Fibroblast of mammary gland (primary cell): ENCODE results near the gene KCNC4.

Experiments used
- DNase-seq: peaks from one replicate; pipeline ENCODE4 v3.0.0-alpha.2; 2010; ENCODE audit warnings: low read depth
- H3K4me3 ChIP-seq: 2 replicates; pipeline ENCODE4 v1.5.1; 2011; ENCODE audit warnings: low read depth, mild to moderate bottlenecking, low read length, moderate library complexity; ENCODE audit not compliant: control insufficient read depth
- CTCF ChIP-seq: conservative IDR thresholded peaks from 2 replicates; pipeline ENCODE4 v1.5.1; 2011; ENCODE audit warnings: low read depth, low read length, inconsistent platforms; ENCODE audit not compliant: control insufficient read depth, insufficient read depth

Gene KCNC4

GRCh38 chr1:110165761-110166231, 44.3 kb upstream of the KCNC4 start:
- TF ChIP-seq CTCF, result no peak

GRCh38 chr1:110166861-110167260, 43.3 kb upstream of the KCNC4 start:
- no peak overlapping the region for H3K4me3 ChIP-seq
- DNase-seq, result no peak
- no peak for TF ChIP-seq CTCF

More at GRCh38 chr1:110165761-110166231, 44.3 kb upstream of the KCNC4 start:
- no peak for DNase-seq
- H3K4me3 ChIP-seq, result no peak overlapping the region

GRCh38 chr1:110170766-110171733, 39.1 kb upstream of the KCNC4 start:
- TF ChIP-seq CTCF, result no peak
- no peak overlapping the region for H3K4me3 ChIP-seq
- no peak for DNase-seq

GRCh38 chr1:110172001-110172400, 38.1 kb upstream of the KCNC4 start:
- H3K4me3 ChIP-seq, result no peak overlapping the region
- no peak for TF ChIP-seq CTCF
- no peak for DNase-seq

GRCh38 chr1:110173466-110174105, 36.5 kb upstream of the KCNC4 start:
- no peak for DNase-seq
- no peak overlapping the region for H3K4me3 ChIP-seq
- TF ChIP-seq CTCF, result no peak

GRCh38 chr1:110174961-110175360, 35.2 kb upstream of the KCNC4 start:
- DNase-seq, result no peak
- no peak overlapping the region for H3K4me3 ChIP-seq
- no peak for TF ChIP-seq CTCF
